GM18505 (cell line): ENCODE measurements around the gene PPP6R2.
A peak's percentile ranks its signal among the peaks of the same experiment; 100 is the strongest.
"Not testable (repeated sequence)": the region's sequence is repeated elsewhere in the genome, so short reads cannot be mapped to it uniquely, and the experiment has no call there.

Experiments used
- ATAC-seq: cut with Tn5 transposase; IDR thresholded peaks from one replicate; pipeline ENCODE4 v1.9.1; 2021; ENCODE audit not compliant: unreplicated experiment
- POLR2A ChIP-seq: IDR thresholded peaks from 4 replicates; pipeline ENCODE4 v1.6.1; 2011; ENCODE audit warnings: borderline replicate concordance; ENCODE audit not compliant: insufficient read depth, insufficient read length; ENCODE audit errors: extremely low read depth

PPP6R2 gene

DNA sequence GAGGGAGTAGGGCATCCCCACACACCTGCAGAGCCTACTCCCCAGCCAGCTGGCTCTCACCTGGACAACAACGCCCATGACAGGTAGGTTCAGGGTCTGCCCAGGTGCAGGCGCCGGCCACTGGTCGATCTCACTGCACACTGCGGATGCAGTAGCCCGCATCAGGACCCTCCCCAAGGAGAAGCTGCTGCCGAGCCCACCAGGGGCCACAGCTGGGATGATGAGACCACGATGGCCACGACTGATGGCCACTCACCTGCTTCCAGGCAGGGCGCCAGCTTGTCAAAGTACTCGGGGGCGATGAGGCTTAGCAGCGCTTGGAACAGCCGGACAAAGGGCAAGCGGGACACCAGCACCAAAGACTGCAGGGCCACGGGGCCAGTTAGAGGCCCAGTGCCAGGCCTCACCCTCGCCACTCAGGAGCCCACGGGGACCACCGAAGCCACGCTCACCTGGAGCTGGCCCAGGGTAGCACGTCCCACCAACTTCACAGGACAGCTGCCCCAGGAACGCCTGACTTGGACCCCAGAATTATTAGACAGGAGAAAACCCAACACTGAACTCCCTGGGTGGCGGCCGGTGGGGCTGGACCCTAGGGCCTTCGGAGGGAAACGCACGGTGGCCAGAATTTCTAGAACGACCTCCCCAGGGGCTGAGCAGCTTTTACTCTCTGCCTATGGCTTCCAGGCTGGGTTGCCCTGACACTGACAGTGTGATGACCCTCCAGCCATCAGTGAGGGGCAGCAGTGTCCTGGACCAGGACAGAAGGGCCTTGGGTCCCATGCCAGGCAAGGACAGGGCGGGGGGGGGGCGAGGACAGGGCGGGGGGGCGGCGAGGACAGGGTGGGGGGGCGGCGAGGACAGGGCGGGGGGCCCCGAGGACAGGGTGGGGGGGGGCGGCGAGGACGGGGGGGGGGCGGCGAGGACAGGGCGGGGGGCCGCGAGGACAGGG lies 26.7 kb upstream of the PPP6R2 start:
- TF ChIP-seq POLR2A: no peak
- ATAC-seq: no peak

DNA sequence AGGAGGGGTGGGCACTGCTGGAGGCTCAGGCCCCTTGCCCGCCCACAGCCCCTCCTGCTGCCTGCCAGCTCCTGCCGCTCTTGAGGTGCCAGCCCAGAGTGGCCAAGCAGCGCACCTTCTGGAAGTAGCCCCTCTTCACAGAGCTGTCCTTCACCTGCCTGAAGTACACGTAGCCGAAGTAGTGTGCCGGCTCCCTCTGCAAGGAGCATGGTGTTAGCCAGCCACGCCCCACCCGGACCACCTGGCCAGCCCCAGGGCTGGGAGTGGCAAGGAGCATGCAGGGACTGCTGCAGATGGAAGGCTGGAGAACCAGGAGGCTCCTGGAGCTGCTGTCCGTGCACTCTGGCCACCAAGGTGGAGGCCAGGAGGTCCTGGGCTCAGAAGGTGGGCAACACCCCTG lies 25.9 kb upstream of the PPP6R2 start:
- ATAC-seq: no peak
- no peak for TF ChIP-seq POLR2A

DNA sequence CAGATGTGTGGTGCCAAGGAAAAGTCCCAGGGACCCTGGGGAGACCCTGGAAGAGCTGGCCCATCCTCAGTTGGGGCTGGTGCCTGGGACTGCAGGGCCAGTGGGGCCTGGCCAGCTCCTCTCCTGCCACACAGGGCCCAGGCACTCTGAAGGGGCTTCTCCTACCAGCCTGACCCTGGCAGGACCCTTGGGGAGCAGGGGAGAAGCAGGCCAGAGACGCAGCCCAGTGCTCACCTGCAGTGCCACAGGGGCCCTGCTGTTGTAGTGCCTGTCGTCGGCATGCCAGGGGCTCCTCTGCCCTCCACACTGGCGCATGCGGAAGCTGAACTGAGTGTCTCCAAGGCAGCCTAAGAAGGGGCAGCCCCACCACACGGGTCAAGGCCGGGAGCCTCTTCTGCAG lies 25.5 kb upstream of the PPP6R2 start:
- no peak for ATAC-seq
- TF ChIP-seq POLR2A: no peak

DNA sequence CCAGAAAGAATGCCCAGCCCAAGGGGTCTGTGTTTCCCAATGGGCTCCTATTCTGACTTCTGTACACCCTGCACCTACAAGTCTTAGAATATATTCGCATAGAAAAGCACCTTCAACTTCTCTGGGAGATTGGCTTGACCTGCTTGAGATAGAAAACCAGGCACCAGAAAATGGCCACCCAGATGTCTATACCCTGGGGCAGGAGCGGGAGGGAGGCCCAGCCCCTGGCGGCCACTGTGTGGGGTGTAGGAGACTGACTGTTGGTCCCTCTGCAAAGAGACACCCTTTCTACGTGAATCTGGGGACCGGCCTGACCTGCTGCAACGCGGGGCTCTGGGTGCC lies 24.8 kb upstream of the PPP6R2 start:
- no peak for ATAC-seq
- TF ChIP-seq POLR2A: no peak

DNA sequence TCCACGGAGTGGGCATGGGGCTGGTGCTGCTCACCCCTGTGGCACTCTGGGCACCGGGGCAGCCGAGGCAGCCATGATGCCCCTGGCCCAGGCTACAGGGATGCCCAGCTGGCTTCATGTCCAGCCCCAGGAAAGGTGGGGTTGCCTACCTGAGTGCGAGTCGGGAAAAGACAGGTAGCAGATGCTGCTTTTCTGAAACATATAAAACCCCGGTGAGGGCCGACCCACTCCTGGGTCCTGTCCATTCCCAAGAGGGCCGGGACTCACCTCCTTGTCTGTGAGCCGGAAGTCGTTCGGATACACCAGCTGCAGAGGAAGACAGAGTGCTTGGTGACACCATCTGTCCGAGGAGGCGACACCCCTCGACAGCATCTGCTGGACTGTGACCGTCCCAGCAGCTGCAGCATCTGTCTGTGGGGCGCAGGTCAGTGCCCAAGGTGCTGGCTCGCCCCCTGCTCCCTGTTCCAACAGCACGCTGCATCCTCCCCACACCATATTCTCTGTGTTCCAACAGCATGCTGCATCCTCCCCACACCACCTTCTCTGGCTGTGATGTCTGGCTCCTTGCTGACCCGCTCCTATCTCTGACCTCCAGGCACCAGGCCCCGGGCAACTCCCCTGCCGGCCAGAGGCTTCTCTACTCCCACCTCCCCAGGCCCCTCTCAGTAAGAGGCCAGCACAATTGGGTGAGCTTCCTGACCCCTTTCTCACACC lies 24.3 kb upstream of the PPP6R2 start:
- TF ChIP-seq POLR2A: no peak
- no peak for ATAC-seq

DNA sequence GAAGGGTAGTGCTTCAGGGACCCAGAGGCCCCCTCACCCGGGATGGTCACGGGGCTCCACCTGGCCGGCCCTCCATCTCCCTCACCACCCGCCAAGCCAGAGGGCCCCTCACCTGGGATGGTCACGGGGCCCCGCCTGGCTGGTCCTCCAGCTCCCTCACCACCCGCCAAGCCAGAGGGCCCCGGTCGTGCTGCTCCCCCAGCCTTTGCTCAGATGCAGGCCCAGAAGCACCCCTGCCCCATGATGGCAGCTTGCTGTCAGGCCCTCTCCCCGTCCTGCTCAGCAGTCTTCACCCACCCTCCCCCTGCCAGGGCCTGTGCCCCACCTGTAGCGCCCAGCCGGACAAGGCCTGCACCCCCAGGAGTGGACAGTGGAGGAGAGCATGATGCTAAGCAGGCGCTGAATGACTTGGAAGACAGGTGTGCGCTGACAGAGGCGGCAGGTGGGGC lies 23.6 kb upstream of the PPP6R2 start:
- TF ChIP-seq POLR2A: no peak

DNA sequence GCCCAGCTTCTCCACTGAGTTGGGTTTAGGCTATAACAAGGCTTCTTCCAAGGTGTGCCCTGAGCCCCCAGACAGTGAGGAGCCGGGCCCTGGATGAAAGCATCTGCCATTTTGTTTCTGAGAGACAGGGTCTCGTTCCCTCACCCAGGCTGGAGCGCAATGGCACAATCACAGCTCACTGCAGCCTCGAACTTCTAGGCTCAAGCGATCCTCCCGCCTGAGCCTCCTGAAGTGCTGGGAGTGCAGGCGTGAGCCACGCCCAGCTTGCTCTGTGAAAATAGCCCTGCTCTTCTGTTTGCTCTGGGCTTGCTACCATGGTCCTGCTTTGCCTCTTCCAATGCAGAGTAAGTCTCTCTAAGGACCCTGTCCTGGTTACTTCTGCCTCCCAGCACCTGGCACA lies 23.0 kb upstream of the PPP6R2 start:
- ATAC-seq: no peak
- no peak for TF ChIP-seq POLR2A

More for the DNA sequence above, 23.6 kb upstream of the PPP6R2 start:
- no peak for ATAC-seq

DNA sequence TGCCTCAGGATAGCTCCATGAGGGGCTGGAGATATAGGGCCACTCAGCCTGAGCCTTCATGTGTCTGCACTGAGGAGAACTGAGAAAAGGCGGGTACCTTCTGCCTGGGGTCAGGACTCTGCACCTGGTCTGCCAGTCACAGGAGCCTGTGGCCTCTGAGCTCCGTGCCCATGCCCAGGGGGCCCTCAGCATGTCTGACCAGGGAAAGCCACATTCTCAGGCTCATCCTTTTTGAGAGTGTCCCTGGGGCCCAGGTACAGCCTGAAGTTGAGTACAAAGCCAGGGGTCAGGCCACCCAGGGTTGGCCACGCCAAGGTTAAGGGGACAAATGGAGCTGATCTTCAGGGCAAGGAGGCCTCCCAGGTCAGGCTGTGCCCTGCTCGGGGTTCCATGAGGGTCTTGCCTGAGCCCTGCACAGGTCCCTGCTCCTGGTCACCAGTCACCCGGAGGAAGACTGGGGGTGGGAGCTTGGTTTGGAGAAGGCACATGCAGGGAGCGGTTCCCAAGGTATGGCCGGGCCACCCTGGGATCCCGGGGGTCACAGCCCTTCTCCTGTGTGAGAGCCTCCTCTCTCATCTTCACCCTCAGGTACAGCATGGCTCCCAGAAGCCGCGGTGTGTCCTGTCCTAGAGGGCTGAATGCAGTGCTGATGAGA lies 22.3 kb upstream of the PPP6R2 start:
- no peak for ATAC-seq
- TF ChIP-seq POLR2A: no peak

DNA sequence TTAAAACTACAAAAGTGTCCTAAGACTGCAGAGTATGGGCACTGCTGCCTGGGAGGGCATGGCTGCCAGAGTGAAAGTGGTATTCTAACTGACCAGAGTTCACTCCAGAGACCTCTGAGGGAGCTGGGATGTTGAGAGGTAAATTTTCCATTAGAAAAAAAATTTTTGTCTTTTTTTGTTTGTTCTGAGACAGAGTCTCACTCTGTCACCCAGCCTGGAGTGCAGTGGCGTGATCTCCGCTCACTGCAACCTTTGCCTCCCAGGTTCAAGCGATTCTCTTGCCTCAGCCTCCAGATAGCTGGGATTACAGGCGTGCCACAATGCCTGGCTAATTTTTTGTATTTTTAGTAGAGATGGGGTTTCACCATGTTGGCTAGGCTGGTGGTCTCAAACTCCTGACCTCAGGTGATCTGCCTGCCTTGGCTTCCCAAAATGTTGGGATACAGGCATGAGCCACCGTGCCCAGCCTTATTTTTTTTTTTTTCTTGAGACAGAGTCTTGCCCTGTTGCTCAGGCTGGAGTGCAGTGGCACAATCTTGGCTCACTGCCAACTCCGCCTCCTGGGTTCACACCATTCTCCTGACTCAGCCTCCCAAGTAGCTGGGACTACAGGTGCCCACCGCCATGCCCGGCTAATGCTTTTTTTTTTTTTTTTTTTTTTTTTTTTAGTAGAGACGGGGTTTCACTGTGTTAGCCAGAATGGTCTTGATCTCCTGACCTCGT lies 20.6 kb upstream of the PPP6R2 start:
- ATAC-seq: not testable (repeated sequence)

DNA sequence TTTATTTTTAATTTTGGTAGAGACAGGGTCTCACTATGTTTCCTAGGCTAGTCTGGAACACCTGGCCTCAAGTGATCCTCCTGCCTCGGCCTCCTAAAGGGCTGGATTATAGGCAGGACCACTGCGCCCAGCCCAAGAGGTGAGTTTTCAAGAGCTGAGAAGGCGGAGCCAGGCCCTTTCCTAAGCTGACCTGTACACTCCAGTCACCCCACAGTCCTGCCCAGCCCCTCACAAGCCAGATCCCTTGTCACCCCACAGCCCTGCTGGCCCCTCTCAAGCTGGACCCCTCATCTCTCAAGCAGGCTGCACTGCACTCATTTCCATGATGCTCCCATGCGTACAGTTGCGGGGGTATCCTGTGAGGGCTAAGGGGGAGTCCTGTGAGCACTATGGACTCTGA lies 19.2 kb upstream of the PPP6R2 start:
- no peak for ATAC-seq
- no peak for TF ChIP-seq POLR2A

DNA sequence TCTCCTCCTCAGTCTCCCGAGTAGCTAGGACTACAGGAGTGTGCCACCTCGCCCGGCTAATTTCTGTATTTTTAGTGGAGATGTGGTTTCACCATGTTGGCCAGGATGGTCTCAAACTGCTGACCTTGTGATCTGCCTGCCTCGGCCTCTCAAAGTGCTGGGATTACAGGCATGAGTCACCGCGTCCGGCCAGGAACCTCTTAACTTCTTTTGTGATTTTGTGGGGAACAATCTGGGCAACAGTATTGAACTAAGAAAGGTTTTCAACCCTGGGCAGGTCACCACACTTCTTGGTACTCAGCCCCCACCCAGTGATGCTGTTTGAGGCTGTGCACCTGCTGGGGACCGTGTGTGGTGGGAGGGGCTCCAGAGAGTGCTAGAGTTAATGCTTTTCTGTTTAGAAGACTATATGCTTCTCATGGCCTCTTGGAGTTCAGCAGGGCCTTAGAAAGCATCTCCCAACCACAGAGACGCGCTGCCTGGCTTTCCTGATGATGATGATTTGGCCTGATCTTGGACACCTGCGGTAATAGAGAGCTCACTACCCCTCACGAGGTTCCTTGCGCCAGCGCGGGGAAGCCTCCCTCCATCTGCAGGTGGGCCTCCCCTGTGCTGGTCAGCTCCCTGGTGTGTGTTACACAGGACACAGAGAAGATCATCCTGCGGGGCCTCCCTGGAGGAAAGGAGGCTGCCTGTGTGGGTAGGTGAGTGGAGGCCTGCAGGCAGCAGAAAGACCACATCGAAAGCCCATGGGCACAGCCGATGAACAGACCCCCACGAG lies 17.5 kb upstream of the PPP6R2 start:
- no peak for ATAC-seq
- TF ChIP-seq POLR2A: no peak

DNA sequence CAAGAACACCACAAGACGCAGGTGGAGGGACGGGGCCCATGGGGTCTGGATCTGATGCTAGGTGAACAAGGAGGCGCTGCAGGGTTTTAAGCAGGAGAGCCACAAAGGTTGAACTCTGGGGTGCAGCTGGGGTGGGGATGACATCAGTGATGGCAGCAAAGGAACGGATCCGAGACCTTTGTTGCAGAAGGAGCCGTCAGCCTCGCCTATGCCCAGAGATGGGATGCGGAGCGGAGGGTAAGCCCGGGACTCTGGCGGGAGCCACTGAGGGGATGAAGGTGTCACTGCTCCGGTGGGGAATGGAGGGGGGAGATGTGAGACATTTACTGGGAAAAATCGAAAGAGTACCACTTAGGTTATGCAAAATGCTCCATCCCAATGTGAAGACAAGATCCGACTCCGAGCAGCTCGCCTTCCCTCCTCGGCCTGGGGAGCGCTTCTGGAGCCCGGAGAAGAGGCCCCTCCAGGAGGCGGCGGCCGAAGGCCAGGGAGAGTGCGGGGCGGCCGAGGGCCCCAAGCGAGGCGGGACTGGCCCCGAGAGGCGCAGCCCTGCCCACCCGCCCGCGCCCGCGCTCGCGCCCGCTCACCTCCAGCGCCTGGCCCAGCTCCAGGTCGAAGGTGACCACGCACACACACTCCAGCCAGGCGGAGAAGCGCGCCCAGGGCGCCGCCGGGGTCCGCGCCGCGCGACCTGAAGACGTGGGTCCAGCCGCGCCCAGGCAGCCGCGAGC lies 16.7 kb upstream of the PPP6R2 start:
- ATAC-seq: no peak
- TF ChIP-seq POLR2A: no peak

DNA sequence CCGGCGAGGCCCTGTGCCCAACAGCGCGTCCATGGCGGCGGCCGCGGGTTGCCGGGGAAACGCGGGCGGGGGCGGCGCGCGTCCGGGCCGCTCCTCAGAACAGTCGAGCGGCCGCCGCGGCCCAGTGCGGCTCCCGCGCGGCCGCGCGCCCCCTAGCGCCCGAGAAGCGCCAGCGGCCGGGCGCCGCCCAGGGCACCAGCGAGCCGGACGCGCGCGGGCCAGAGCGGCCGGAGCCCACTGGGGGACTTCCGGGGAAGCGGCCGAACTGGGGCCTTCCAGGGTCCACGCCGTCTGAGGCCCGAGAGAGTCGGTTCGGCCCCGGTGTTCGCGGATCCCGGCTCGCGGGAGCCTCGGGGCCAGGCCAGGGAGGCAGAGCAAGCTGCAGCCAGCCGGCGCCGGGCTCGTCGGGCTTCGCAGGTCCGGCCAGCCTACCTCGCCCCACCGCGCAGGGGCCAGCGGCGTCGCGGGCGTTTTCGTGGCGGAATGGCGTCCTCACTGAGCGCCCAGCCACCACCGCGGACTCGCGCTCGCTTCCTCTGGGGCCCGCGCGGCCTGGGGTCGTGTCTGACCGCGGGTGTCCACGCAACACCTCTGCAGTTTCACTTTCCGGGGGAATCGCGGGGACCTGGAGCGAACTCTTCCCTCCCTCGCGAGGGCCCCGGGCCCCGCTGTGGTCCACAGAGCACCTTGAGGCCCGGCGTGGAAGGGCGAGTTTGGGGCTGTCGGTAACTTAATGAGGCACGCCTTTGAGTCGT lies 16.0 kb upstream of the PPP6R2 start, which contains the start of gene DENND6B:
TSS of gene DENND6B (minus strand) at position 57 of the 755 bp plus-strand sequence. CDS start at position 33, 24 bp downstream.
- peak; percentile 76 for TF ChIP-seq POLR2A
- ATAC-seq: peak; percentile 74
